Esophagus muscularis mucosa (tissue), 3 donors: ENCODE measurements around the gene C14orf119.

Source experiments
- CTCF ChIP-seq, 3 experiments: fragments of 200-600 bp in 2 of 3; fragments of 450-650 bp in 1 of 3; sonication (generic) in 2 of 3; IDR thresholded peaks; one replicate each; pipeline ENCODE4 v1.5.1; 2017 to 2019; ENCODE audit warnings: antibody characterized with exemption in 3 of 3, mild to moderate bottlenecking in 2 of 3, moderate library complexity in 1 of 3
- POLR2A ChIP-seq: fragments of 450-650 bp; IDR thresholded peaks from one replicate; pipeline ENCODE4 v1.6.1; 2017; ENCODE audit warnings: antibody characterized with exemption, moderate library complexity, mild to moderate bottlenecking, low read depth
- POLR2AphosphoS5 ChIP-seq, 2 donors: sonication (generic); formaldehyde crosslinking; IDR thresholded peaks; one replicate each; pipeline ENCODE4 v1.6.1; 2017; ENCODE audit warnings: antibody characterized with exemption in 2 of 2

DNA sequence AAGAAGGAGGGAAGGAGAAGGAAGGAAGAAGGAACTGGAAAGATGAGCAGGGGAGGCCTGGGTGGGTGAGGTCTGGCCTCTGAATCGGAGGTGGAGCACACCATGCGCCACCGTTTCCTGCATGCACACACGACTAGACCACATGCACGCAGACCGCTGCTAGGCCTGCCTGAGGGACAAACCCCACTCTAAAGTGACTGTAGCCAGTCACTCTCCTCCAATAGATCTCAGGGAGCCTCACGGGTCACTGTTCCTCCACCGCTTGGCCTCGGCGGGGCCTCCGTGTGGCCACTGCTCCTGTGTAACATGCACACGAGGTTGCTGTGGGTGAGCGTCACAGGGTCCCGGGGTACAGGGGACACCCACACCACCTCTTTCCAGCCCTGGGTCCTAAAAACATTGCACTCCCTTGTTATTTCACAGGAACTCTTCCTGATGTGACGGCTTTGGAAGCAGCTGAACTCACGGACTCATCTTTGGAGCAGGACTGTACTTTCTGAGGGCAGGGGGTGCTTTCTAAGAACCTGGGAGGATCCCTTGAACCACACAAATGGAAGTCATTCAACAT, 41.3 kb downstream of the C14orf119 start:
- TF ChIP-seq POLR2A: no peak
- TF ChIP-seq CTCF (IDR thresholded peaks at IDR 0.05): no peak
- TF ChIP-seq POLR2AphosphoS5 (IDR thresholded peaks at IDR 0.05): no peak
